Measurements from ENCODE around the gene S100A1.
A peak's percentile ranks its signal among the peaks of the same experiment; 100 is the strongest.
"Not testable (repeated sequence)": the region's sequence is repeated elsewhere in the genome, so short reads cannot be mapped to it uniquely, and the experiment has no call there.

Gene S100A1

DNA sequence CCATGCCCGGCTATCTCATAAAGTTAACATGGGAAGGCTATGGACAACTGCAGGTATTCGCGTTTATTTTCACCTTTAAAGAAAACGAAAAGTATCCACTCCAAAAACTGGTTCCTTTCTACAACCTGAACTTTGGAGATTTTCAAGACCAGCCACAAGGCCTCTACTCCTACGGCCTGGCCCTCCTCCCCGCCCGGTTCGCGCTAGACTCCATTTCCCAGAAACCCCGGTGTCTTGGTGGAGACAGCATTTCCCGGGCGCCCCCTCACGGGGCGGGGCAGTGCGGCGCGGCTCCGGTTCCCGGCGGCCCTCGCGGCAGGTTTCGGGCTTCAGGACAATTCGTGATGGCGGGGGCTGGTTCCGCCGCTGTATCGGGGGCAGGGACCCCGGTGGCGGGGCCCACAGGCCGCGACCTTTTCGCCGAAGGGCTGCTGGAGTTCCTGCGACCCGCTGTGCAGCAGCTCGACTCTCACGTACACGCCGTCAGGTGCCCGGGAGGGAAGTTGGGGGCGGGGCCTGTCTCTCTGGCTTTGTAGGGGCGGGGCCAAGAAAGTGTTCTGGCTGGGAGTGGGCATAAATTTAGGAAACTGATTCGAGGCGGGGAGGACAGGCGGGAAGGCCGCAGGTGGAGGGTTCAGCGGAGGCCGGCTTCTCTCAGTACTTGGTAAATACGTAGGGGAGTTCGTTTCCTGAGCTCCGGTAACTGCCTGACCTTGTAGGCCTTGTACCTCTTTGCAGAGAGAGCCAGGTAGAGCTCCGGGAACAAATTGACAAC is 30.4 kb downstream of the S100A1 start, which contains the start of gene SNAPIN:
Gene SNAPIN, plus strand, starts transcription at position 304 of the 775 bp plus-strand sequence. Its CDS starts 41 bp downstream, at position 345.
- peak; percentile 85 for DNase-seq (ENCODE audit: low spot score)

GRCh38 chr1:153659175-153659534 is 30.9 kb downstream of the S100A1 start:
- no peak for DNase-seq (ENCODE audit: low spot score)

- no peak for DNase-seq (ENCODE audit: low spot score)
Measured at GRCh38 chr1:153659656-153660055, 31.4 kb downstream of the S100A1 start.

DNA sequence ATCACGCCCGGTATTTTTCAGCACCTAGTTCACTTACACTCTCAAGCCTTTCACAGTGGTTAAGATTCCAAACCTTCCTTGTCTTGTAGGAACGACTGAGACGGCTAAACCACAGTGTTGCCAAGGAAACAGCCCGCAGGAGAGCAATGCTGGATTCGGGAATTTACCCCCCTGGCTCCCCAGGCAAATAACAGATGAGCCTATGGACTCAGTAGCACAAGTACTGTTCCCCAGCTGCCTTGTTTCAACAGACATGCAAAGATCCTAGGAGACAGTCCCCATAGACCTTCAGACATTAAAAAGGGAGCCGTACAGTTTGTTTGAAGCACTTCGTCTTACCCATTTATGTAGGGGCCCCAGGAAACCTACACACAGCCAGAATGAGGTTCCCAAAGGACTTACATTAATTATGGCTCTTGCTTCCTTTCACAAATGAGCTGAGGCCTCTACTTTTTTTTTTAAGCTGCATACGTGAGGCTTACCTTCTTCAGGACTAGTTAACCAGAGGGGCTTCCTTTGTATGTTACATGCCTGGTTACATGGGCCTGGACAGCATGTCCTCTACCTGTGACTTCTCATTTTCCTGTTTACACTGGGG is 33.0 kb downstream of the S100A1 start:
- no peak for DNase-seq (ENCODE audit: low spot score)

GRCh38 chr1:153662269-153662668 is 34.0 kb downstream of the S100A1 start:
- DNase-seq (ENCODE audit: low spot score), result no peak

GRCh38 chr1:153663211-153663610 is 35.0 kb downstream of the S100A1 start:
- no peak for DNase-seq (ENCODE audit: low spot score)

GRCh38 chr1:153667439-153667838 is 39.2 kb downstream of the S100A1 start:
- no peak for DNase-seq (ENCODE audit: low spot score)

- not testable (repeated sequence) for DNase-seq (ENCODE audit: low spot score)
Measured at GRCh38 chr1:153668672-153669071, 40.4 kb downstream of the S100A1 start.

DNA sequence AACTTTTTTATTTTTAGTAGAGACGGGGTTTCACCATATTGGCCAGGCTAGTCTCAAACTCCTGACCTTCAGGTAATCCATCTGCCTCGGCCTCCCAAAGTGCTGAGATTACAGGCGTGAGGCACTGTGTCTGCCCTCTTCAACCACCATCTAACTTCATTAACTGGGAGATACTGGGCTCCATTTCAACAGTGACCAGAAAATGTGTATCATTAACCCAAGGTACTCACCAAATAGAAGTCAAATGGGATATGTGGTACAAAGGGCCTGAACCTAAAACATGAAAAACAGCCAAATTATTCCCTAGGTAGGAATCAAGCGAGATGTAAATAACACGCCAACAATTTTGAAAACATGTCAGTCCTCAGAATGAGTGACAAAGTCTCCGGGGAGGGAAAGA is 41.4 kb downstream of the S100A1 start:
- DNase-seq (ENCODE audit: low spot score), result no peak

DNA sequence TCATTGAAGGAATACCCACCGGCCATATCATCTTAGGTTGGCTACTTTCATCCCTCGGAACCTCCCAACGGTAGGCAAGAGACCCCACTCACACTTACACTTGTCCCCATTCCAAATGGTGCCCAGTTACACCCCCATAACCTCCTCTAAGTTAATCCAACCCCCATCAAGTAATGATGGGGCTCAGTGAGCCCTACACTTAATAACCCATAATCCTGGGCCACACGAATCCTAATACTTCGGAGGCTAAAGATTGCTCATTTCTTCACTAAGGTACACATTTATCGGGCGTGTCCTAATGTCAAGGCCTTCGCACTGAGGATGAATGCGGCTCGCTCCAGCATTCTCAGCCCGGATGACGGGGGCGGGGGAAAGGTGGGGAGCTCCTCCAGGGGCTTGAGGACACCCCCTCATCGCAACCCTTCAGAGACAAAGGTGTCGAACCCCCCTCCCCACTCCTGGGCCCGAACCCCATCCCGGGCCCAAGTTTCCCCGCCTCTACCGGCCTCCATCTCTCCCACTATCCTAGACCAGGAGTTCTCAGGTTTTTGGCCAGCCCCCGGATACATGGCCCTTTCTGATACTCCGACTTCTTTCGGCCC is 42.1 kb downstream of the S100A1 start:
- DNase-seq (ENCODE audit: low spot score), result no peak

GRCh38 chr1:153670859-153671627 is 42.8 kb downstream of the S100A1 start, which contains the start of gene ILF2:
TSS of gene ILF2 (minus strand) at chr1:153670993. CDS start at chr1:153670922, 71 bp downstream.
- peak; percentile 100 for DNase-seq (ENCODE audit: low spot score)

DNA sequence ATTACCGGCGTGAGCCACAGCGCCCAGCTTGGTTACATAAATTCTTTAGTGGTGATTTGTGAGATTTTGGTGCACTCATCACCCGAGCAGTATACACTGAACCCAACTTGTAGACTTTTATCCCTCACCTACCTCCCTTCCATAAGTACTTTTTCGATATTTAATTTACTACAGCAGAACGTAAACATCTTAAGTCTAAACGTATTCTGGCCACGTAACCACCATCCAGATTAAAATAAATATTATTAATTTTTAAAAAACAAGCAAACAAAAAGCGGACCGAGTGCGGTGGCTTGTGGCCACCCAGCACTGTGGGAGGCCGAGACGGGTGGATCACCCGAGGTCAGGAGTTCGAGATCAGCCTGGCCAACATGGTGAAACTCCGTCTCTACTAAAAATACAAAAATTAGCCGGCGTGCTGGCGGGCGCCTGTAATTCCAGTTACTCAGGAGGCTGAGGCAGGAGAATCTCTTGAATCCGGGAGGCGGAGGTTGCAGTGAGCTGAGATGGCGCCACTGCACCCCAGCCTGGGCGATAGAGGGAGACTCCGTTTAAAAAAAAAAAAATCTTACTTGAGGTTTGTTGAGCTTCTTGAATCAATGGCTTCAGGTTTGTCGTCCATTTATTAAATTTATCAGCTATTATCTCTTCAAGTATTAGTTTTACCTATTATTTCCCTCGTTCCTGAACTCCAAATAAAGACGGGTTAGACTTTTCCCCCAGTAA is 43.6 kb downstream of the S100A1 start:
- DNase-seq (ENCODE audit: low spot score), result not testable (repeated sequence)

DNA sequence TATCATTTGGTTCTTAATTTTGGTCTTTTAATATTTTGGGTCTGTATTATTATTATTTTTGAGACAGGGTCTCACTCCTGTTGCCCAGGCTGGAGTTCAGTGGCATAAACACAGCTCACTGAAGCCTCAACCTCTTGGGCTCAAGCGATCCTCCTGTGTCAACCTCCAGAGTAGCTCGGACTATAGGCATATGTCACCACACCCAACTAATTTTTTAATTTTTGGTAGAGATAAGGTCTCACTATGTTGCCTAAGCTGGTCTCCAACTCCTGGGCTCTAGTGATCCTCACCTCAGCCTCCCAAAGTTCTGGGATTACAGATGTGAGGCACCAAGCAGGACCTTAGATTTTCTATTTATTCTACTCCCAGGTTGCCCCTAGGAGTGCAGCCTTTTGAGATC is 45.3 kb downstream of the S100A1 start:
- DNase-seq (ENCODE audit: low spot score), result no peak

- DNase-seq (ENCODE audit: low spot score), result peak; percentile 49
Measured at GRCh38 chr1:153677718-153678518, 49.7 kb downstream of the S100A1 start.

GRCh38 chr1:153678519-153679336 is 50.5 kb downstream of the S100A1 start, which contains the start of gene NPR1:
TSS of gene NPR1 (plus strand) at chr1:153678688. CDS start at chr1:153679109, 421 bp downstream.
- DNase-seq (ENCODE audit: low spot score), result no peak

DNA sequence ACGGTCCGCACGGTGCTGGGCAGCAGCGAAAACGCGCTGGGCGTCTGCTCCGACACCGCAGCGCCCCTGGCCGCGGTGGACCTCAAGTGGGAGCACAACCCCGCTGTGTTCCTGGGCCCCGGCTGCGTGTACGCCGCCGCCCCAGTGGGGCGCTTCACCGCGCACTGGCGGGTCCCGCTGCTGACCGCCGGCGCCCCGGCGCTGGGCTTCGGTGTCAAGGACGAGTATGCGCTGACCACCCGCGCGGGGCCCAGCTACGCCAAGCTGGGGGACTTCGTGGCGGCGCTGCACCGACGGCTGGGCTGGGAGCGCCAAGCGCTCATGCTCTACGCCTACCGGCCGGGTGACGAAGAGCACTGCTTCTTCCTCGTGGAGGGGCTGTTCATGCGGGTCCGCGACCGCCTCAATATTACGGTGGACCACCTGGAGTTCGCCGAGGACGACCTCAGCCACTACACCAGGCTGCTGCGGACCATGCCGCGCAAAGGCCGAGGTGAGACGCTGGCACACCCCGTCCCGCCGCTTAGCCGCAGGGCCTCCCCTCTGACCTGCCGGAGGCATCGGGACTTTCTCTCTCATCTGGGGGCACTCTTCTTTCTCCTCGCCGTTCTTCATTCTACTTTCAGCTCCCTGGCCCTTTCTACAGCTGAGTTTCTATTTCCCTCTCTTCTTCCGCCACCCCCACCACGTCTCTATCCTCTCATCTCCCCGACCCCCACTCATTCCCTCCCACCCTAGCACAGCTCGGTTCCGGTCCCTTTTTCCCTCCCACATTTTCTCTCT is 51.3 kb downstream of the S100A1 start:
- no peak for DNase-seq (ENCODE audit: low spot score)

DNA sequence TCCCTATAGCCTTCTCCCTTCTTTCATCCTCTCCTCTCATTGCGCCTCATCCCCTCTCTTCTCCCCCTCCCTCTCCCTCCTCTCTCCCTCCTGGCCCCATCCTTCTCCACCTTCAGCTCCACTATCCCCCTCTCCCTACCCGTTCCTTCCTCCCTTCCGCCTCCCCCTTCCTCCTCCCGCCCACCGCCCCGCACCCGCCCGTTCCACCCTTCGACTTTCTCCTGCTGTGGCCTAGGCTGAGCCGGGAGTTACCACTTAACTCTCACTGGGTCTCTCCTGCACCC is 51.8 kb downstream of the S100A1 start:
- no peak for DNase-seq (ENCODE audit: low spot score)

Measured in kidney tubule cell (primary cell).